ENCODE data around the gene GRAP2.
"Not testable (repeated sequence)": the region's sequence is repeated elsewhere in the genome, so short reads cannot be mapped to it uniquely, and the experiment has no call there.

GRAP2 gene

GRCh38 chr22:39900306-39901227 lies at the start of gene GRAP2:
Gene GRAP2 (plus strand): TSS chr22:39901084. CDS start chr22:39947107, 46,023 bp downstream.
- DNase-seq, result no peak

- no peak for DNase-seq
These were observed 49.1 kb upstream of the GRAP2 start for GRCh38 chr22:39851606-39852315.

DNA sequence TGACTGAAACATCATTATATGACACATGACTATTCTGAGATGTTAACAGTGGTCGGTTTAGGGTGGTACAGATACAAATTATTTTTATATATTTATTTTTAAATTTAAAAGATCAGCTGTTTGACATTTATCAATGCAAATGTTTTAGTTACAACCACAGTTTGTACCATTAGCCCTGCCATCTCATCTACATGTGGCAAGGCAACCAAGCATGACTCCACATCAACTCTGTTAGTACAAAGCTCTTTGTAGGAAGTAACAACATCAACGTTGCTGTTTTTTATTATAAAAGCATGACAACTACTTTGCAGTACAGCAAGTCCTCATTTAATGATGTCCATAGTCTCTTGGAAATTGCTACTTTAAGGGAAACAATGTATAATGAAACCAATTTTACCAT lies 48.1 kb upstream of the GRAP2 start:
- no peak for DNase-seq

GRCh38 chr22:39856588-39856987 lies 44.3 kb upstream of the GRAP2 start:
- no peak for DNase-seq

GRCh38 chr22:39859903-39860588 lies 40.8 kb upstream of the GRAP2 start:
- DNase-seq, result no peak

DNA sequence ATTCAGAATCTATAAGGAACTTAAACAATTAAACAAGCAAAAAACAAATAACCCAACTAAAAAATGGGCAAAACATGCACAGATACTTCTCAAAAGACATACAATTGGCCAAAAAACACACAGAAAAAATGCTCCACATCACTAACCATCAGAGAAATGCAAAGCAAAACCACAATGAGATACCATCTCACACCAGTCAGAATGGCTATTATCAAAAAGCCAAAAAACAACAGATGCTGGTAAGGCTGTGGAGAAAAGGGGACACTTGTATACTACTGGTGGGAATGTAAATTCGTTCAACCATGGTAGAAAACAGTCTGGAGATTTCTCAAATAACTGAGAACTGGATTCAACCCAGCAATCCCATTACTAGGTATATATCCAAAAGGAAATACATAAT lies 32.1 kb upstream of the GRAP2 start:
- no peak for DNase-seq

DNA sequence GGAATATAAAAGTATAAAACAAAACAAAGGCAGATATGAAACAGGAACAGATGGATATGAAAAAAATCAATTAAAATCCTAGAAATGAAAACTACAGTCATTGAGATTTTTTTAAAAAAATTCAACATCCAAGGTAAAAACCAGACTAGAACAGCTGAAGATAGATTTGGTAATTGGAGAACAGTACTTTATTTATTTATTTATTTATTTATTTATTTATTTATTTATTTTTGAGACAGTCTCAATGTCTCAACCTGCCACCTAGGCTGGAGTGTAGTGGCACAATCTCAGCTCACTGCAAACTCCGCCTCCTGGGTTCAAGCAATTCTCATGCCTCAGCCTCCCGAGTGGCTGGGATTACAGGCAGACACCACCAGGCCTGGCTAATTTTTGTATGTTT lies 31.1 kb upstream of the GRAP2 start:
- not testable (repeated sequence) for DNase-seq

- DNase-seq, result no peak
These were observed 29.7 kb upstream of the GRAP2 start for GRCh38 chr22:39871008-39871798.

GRCh38 chr22:39872548-39872947 lies 28.3 kb upstream of the GRAP2 start:
- DNase-seq, result no peak

- DNase-seq, result no peak
These were observed 26.9 kb upstream of the GRAP2 start for GRCh38 chr22:39873965-39874364.

- not testable (repeated sequence) for DNase-seq
These were observed 25.6 kb upstream of the GRAP2 start for GRCh38 chr22:39875176-39875885.

DNA sequence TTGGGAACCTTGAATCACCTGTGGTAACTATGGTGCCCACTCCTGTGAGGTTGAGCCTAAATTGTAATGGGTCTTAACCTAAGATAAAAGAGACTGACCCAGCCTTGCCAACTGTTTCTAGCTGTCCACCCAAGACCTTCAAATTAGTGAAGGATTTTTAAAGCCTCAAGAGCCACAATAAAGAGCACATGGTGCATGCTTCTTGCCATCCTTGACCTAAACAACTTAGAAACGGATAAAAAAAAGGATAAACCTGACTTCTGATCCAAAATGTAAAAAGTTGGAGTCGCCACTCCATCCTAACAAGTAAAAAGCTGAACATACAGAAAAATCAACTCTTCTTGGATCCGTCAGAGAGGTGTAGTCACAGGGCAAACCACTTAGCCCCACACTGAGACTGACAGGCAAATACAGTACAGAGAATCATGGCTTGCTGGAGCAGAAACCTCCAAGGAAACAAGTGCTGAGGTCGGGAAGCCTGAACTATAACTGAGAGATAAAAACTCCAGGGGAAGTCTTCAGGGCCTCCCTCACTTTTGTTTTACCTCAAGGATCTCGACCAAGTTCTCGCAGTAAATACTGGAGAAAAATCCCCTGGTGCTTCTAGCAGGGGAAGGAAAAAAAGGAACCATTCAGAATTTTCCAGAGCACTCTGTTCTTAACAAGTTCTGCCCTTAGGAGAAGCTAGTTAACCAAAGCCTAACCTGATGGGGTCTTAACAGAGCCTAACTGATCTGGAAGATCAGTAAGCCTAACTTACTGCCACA lies 23.6 kb upstream of the GRAP2 start:
- DNase-seq, result no peak

DNA sequence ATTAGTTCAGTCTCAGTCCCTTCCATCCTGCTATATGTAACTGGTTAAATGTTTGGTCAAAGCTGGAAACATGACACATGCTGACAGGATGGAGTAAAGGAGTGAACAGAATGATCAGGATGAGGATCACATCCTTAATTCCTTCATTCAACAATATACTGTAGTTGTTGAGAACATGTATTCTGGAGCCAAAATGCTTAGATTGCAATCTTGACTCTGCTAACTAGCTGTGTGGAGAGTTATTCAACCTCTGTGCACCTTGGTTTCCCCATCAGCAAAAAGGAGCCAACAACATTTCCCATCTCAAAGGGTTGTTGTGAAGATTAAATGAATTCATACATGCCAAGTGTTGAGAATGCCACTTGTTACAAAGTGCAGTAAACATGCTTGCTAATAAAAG lies 20.2 kb upstream of the GRAP2 start:
- DNase-seq, result no peak

DNA sequence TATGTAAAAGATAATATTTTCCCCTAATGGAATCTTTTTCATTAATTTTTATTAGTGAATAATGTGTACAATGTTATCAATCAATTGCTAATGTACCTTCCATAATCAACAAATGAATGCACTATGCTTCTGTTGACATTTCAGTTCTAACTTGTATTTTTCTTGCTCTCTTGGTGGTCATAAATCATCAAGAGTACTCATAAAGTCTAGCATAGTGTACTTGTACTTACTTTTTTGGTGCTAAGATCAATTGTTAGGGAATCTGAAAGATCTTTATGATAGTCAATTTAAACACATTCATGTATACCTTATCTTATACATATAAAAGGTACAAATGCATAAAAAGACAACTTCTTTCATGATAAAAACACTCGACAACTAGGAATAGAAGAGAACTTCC lies 17.8 kb upstream of the GRAP2 start:
- no peak for DNase-seq

DNA sequence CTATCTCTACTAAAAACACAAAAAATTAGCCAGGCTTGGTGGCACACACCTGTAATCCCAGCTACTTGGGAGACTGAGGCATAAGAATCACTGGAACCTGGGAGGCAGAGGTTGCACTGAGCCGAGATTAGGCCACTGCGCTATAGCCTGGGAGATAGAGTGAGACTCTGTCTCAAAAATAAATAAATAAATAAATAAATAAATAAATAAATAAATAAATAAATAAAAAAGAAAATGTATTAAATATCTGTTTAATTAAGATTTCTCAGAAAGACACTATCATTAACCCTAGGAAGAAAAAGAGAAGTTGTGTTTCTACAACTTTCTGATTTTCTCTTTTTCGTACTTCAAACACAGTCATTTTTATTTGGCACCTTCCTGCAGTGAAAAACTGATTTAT lies 11.0 kb upstream of the GRAP2 start:
- DNase-seq, result not testable (repeated sequence)

GRCh38 chr22:39893526-39893925 lies 7.4 kb upstream of the GRAP2 start, which contains the start of gene ENTHD1:
Gene ENTHD1 (minus strand): TSS chr22:39893760. CDS start chr22:39887748, 6,012 bp downstream.
- DNase-seq, result no peak

DNA sequence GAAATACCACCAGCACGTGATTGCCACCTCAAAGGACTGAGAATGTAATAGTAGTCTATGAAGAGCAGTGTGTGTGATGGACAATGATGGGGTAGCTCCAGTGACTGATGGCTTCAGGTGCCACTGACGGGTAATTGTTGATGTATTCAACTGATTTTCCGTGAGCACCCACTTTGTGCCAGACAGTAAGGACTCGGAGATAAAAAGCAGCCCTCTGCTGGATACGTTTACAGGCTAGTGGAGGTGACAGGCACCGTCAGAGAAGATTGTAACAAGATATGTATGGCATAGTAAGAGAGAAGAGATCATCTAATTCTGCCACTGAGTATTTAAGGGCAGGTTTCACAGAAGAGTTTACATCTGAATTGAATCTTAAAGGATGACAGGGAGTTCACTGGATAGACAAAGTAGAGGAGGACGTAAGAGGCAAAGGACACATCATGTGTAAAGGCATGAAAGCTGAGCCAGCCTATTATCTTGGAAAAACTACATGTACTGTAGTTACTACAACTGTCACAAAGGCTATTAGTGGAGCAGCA lies 6.3 kb upstream of the GRAP2 start:
- no peak for DNase-seq

- DNase-seq, result no peak
These were observed 5.2 kb upstream of the GRAP2 start for GRCh38 chr22:39895682-39896081.

DNA sequence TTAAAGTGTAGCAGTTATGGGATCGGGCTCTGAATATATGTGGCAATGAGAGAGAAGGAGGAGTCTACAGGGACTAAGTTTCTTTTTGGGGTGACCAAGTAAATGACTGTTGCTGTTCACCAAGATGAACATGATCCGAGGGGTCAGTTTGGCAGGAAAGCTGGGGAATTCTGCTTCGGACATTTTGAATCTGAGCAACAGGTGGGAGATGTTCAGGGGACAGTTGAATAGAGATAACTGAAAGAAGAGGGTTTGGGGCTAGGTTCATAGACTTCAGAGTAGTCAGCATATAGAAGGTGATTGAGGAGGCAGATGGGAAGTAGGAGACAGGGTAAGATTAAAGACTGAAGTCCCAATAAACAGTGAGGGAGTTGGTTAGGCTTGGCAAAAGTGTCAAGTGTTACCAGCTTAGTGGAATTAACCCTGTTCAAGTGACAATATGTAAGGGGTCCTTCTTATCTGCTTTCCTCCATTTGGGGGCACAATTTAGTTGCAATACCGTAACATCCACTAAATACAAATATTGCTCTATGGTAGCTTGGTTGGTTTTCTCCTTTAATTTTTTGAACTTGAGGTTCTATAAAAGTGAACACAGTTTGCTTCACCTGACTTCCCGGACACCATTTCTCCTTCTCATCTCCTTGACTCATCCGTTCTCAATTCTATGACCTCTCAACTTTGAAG lies 4.4 kb upstream of the GRAP2 start:
- DNase-seq, result no peak

- DNase-seq, result no peak
These were observed 3.0 kb upstream of the GRAP2 start for GRCh38 chr22:39897841-39898240.

Measured in NCI-H187 (cell line).